TTC549 (cell line): ENCODE data around the gene CARD19.
"Not testable (repeated sequence)": the region's sequence is repeated elsewhere in the genome, so short reads cannot be mapped to it uniquely, and the experiment has no call there.

Experiments used
- FAIRE-seq: peaks from 2 replicates; lab custom pipeline; 2012; peaks lifted over from hg19 to GRCh38; lab: Jason Lieb, UNC

Gene CARD19

GRCh38 chr9:93134015-93134739 is 38.2 kb downstream of the CARD19 start, which contains the start of gene NINJ1:
TSS of gene NINJ1 (minus strand) at chr9:93134251. CDS start at chr9:93134217, 34 bp downstream.
- FAIRE-seq, result no peak

GRCh38 chr9:93134740-93135444 is 38.9 kb downstream of the CARD19 start:
- FAIRE-seq, result no peak

GRCh38 chr9:93136011-93136440 is 40.0 kb downstream of the CARD19 start:
- no peak for FAIRE-seq

- FAIRE-seq, result no peak
Observed at GRCh38 chr9:93137362-93137761, 41.3 kb downstream of the CARD19 start.

GRCh38 chr9:93138171-93138764 is 42.3 kb downstream of the CARD19 start:
- no peak for FAIRE-seq

- no peak for FAIRE-seq
Observed at GRCh38 chr9:93139365-93140182, 43.6 kb downstream of the CARD19 start.

- no peak for FAIRE-seq
Observed at GRCh38 chr9:93141771-93142483, 45.9 kb downstream of the CARD19 start.

GRCh38 chr9:93143830-93144530 is 48.0 kb downstream of the CARD19 start:
- FAIRE-seq, result no peak

- not testable (repeated sequence) for FAIRE-seq
Observed at GRCh38 chr9:93146696-93147095, 50.7 kb downstream of the CARD19 start.

- FAIRE-seq, result no peak
Observed at GRCh38 chr9:93147632-93148031, 51.6 kb downstream of the CARD19 start.

- FAIRE-seq, result no peak
Observed at GRCh38 chr9:93148721-93149120, 52.7 kb downstream of the CARD19 start.

- no peak for FAIRE-seq
Observed at GRCh38 chr9:93149361-93149760, 53.3 kb downstream of the CARD19 start.

GRCh38 chr9:93151097-93151784 is 55.2 kb downstream of the CARD19 start:
- FAIRE-seq, result no peak

- FAIRE-seq, result no peak
Observed at GRCh38 chr9:93154293-93154903, 58.4 kb downstream of the CARD19 start.

GRCh38 chr9:93155716-93156474 is 59.9 kb downstream of the CARD19 start:
- FAIRE-seq, result no peak

- no peak for FAIRE-seq
Observed at GRCh38 chr9:93156475-93157008, 60.5 kb downstream of the CARD19 start.

GRCh38 chr9:93159601-93160471 is 63.8 kb downstream of the CARD19 start:
- peak; percentile 36 for FAIRE-seq
